Ovary (tissue), 3 donors: ENCODE measurements around the gene THADA.

Experiments used
- CTCF ChIP-seq, 3 donors: fragments of 450-650 bp in 2 of 3; fragments of 200-600 bp in 1 of 3; IDR thresholded peaks; one replicate each; pipeline versions ENCODE4 v1.5.1 to v1.8.0; 2016 to 2022; ENCODE audit warnings: antibody characterized with exemption in 3 of 3, mild to moderate bottlenecking in 1 of 3
- EP300 ChIP-seq: sonication (generic); formaldehyde crosslinking; IDR thresholded peaks from one replicate; pipeline ENCODE4 v1.6.1; 2017; ENCODE audit warnings: antibody characterized with exemption
- donor health status: DM: no; HTN: no; CAD: no.

GRCh38 chr2:43193652-43194120, 402.2 kb downstream of the THADA start:
- no peak for TF ChIP-seq CTCF (IDR thresholded peaks at IDR 0.05)
- TF ChIP-seq EP300 = no peak
